ENCODE measurements around the gene KRT33B.

DNA sequence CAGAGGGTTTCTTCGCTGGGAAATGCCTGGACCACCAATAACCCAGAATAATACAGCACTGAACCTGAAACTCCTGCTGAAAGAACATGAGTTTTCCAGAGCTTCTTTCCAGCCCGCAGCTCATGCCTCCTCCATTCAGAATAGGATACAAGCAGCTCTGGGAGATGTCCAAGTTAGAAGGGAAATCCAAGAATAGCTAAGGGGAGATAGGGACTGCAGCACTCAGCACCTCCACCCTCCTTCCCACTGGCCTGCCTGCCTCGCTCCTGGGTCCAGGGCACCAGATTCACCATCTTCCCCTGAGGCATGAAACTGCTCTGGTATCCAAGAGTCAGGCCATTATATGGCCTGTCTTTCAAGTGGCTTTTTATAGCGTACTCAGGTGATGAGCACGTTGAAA, 23.7 kb upstream of the KRT33B start:
- no peak for TF ChIP-seq POLR2A (IDR thresholded peaks at IDR 0.05)
- TF ChIP-seq, protein P1, sequence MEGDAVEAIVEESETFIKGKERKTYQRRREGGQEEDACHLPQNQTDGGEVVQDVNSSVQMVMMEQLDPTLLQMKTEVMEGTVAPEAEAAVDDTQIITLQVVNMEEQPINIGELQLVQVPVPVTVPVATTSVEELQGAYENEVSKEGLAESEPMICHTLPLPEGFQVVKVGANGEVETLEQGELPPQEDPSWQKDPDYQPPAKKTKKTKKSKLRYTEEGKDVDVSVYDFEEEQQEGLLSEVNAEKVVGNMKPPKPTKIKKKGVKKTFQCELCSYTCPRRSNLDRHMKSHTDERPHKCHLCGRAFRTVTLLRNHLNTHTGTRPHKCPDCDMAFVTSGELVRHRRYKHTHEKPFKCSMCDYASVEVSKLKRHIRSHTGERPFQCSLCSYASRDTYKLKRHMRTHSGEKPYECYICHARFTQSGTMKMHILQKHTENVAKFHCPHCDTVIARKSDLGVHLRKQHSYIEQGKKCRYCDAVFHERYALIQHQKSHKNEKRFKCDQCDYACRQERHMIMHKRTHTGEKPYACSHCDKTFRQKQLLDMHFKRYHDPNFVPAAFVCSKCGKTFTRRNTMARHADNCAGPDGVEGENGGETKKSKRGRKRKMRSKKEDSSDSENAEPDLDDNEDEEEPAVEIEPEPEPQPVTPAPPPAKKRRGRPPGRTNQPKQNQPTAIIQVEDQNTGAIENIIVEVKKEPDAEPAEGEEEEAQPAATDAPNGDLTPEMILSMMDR (IDR thresholded peaks at IDR 0.05), result no peak
